Mammary epithelial cell (primary cell): ENCODE data around the gene NSUN5.

Experiments
- EZH2 ChIP-seq: IDR thresholded peaks from 2 replicates; pipeline ENCODE4 v1.6.1; 2012; ENCODE audit warnings: low read length, inconsistent platforms, borderline replicate concordance
- TF ChIP-seq, protein P1 (sequence below), 2 donors: IDR thresholded peaks in 1 of 2; conservative IDR thresholded peaks in 1 of 2; 2 replicates each; pipeline ENCODE4 v1.5.1; 2011 to 2012; ENCODE audit warnings: inconsistent platforms in 2 of 2, low read length in 2 of 2, mild to moderate bottlenecking in 2 of 2, control low read depth in 1 of 2, low read depth in 1 of 2; ENCODE audit not compliant: insufficient read depth in 1 of 2; ENCODE audit errors: extremely low read depth in 1 of 2

- TF ChIP-seq, protein P1, sequence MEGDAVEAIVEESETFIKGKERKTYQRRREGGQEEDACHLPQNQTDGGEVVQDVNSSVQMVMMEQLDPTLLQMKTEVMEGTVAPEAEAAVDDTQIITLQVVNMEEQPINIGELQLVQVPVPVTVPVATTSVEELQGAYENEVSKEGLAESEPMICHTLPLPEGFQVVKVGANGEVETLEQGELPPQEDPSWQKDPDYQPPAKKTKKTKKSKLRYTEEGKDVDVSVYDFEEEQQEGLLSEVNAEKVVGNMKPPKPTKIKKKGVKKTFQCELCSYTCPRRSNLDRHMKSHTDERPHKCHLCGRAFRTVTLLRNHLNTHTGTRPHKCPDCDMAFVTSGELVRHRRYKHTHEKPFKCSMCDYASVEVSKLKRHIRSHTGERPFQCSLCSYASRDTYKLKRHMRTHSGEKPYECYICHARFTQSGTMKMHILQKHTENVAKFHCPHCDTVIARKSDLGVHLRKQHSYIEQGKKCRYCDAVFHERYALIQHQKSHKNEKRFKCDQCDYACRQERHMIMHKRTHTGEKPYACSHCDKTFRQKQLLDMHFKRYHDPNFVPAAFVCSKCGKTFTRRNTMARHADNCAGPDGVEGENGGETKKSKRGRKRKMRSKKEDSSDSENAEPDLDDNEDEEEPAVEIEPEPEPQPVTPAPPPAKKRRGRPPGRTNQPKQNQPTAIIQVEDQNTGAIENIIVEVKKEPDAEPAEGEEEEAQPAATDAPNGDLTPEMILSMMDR (conservative IDR thresholded peaks at IDR 0.05 in 1 of 2, IDR thresholded peaks at IDR 0.05 in 1 of 2; ENCODE audit: extremely low read depth in 1 of 2, insufficient read depth in 1 of 2, low read depth in 1 of 2, low read length in 2 of 2) = no peak
- no peak for TF ChIP-seq EZH2
Observed at GRCh38 chr7:73352784-73353183, 44.2 kb upstream of the NSUN5 start.
